NB4 (cell line): Measurements from ENCODE around the gene CAPZA3.

Source experiments
- DNase-seq: peaks from one replicate; pipeline ENCODE4 v3.0.0; 2010; ENCODE audit warnings: low read depth
- H3K4me3 ChIP-seq: one replicate; pipeline ENCODE4 v1.5.1; 2011; ENCODE audit warnings: mild to moderate bottlenecking, low read depth, low read length, moderate library complexity
- MYC ChIP-seq: IDR thresholded peaks from 2 replicates; pipeline ENCODE4 v1.6.1; 2011; ENCODE audit warnings: low read depth, low read length
- POLR2A ChIP-seq: IDR thresholded peaks from 2 replicates; pipeline ENCODE4 v1.6.1; 2011; ENCODE audit warnings: mild to moderate bottlenecking; ENCODE audit not compliant: insufficient read length; ENCODE audit errors: extremely low read depth
- TF ChIP-seq, protein P1 (sequence below): IDR thresholded peaks from one replicate; pipeline ENCODE4 v1.5.1; 2012; ENCODE audit warnings: low read depth, low read length
- TF ChIP-seq, protein P2 (sequence below): IDR thresholded peaks from 2 replicates; pipeline ENCODE4 v1.6.1; 2011; ENCODE audit warnings: low read depth, low read length

The CAPZA3 gene

DNA sequence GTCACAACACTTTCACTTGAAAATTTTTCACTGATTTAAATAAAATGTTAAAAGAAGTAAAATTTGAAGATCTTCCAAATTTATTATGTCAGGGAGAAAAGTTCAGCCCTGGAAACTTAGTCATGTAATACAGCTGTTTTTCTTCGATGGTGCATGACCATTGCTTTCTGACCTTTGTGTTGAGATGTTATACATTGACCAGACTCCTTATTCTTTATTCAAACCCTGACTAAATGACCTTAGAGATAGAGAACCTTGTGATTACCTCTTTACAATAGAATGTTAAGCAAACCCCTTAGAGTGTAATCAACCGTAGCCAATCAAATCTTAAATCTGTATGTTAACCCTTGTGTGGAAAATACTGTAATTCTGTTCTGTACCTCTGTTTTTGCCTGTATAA is 34.6 kb upstream of the CAPZA3 start:
- DNase-seq: no peak
- H3K4me3 ChIP-seq: no peak overlapping the region
- no peak for TF ChIP-seq MYC

GRCh38 chr12:18703911-18704310 is 34.0 kb upstream of the CAPZA3 start:
- no peak for DNase-seq
- no peak for TF ChIP-seq MYC
- no peak for TF ChIP-seq POLR2A
- TF ChIP-seq, protein P1, sequence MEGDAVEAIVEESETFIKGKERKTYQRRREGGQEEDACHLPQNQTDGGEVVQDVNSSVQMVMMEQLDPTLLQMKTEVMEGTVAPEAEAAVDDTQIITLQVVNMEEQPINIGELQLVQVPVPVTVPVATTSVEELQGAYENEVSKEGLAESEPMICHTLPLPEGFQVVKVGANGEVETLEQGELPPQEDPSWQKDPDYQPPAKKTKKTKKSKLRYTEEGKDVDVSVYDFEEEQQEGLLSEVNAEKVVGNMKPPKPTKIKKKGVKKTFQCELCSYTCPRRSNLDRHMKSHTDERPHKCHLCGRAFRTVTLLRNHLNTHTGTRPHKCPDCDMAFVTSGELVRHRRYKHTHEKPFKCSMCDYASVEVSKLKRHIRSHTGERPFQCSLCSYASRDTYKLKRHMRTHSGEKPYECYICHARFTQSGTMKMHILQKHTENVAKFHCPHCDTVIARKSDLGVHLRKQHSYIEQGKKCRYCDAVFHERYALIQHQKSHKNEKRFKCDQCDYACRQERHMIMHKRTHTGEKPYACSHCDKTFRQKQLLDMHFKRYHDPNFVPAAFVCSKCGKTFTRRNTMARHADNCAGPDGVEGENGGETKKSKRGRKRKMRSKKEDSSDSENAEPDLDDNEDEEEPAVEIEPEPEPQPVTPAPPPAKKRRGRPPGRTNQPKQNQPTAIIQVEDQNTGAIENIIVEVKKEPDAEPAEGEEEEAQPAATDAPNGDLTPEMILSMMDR: no peak
- TF ChIP-seq, protein P2, sequence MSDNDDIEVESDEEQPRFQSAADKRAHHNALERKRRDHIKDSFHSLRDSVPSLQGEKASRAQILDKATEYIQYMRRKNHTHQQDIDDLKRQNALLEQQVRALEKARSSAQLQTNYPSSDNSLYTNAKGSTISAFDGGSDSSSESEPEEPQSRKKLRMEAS: no peak
- no peak overlapping the region for H3K4me3 ChIP-seq

- DNase-seq: no peak
- H3K4me3 ChIP-seq: no peak overlapping the region
These were observed 31.1 kb upstream of the CAPZA3 start for GRCh38 chr12:18706798-18707197.

GRCh38 chr12:18716236-18716635 is 21.7 kb upstream of the CAPZA3 start:
- TF ChIP-seq, protein P1: no peak
- TF ChIP-seq, protein P2: no peak
- H3K4me3 ChIP-seq: no peak overlapping the region
- peak; percentile 29 for DNase-seq

More at GRCh38 chr12:18706798-18707197, 31.1 kb upstream of the CAPZA3 start:
- TF ChIP-seq MYC: no peak
- no peak for TF ChIP-seq POLR2A
- TF ChIP-seq, protein P2: no peak
- TF ChIP-seq, protein P1: no peak

DNA sequence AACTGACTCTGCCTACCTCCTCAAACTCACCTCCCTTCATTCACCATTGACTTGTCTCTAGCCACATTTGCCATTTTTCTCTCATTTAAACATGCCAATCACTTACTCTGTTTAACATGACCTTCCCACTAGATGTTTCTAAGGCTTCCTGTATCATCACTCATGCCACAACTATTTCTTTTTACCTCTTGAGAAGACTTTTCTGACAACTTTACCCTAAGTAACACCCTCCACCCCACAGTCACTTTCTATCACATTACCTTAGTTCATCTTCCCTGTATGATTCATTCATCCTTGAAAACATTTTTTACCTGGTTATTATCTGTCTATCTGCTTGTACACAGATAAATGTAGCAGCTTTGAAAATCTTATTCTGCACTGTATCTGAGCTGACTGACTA is 19.5 kb upstream of the CAPZA3 start:
- TF ChIP-seq, protein P2: no peak
- TF ChIP-seq POLR2A: no peak
- TF ChIP-seq, protein P1: no peak
- no peak for TF ChIP-seq MYC
- no peak overlapping the region for H3K4me3 ChIP-seq
- no peak for DNase-seq

DNA sequence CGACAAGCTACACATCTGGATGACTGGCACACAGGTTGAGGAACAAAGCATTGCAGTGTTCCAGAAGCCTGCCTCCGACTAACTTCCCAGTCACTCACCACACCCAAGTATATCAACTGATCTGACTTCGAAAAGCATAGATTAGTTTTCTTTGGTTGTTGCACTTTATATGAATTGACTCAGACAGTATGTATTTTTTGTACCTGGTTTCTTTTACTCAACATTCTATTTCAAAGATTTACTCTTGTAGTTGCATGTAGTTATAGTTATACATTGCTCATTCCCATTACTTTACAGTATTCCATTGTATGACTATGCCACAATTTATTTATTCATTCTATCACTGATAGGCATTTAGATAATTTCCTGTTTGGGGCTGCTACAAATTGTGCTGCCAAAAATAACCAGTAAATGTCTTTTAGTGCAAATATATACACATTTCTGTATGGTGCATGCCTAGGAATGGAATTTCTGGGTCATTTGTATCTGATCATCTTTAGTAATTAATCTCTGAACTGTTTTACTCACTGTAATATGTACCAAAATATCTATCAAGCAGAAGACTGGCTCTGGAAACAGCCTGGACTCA is 17.9 kb upstream of the CAPZA3 start:
- no peak for DNase-seq
- TF ChIP-seq, protein P2: no peak
- no peak for TF ChIP-seq MYC
- TF ChIP-seq, protein P1: no peak
- no peak for TF ChIP-seq POLR2A
- H3K4me3 ChIP-seq: no peak overlapping the region
